HG03175 (cell line): ENCODE data around the gene ABCB8.
"Not testable (repeated sequence)": the region's sequence is repeated elsewhere in the genome, so short reads cannot be mapped to it uniquely, and the experiment has no call there.

Experiments used
- ATAC-seq: cut with Tn5 transposase; IDR thresholded peaks from one replicate; pipeline ENCODE4 v1.9.1; 2021; ENCODE audit warnings: mild to moderate bottlenecking, moderate library complexity; ENCODE audit not compliant: unreplicated experiment

Gene ABCB8

GRCh38 chr7:150997817-150998216 lies 30.4 kb upstream of the ABCB8 start:
- no peak for ATAC-seq

- no peak for ATAC-seq
Measured at GRCh38 chr7:150998341-150998740, 29.9 kb upstream of the ABCB8 start.

- ATAC-seq = no peak
Measured at GRCh38 chr7:150999001-150999400, 29.2 kb upstream of the ABCB8 start.

GRCh38 chr7:150999497-151000230 lies 28.6 kb upstream of the ABCB8 start:
- no peak for ATAC-seq

- no peak for ATAC-seq
Measured at GRCh38 chr7:151000897-151001495, 27.3 kb upstream of the ABCB8 start.

GRCh38 chr7:151001546-151001945 lies 26.7 kb upstream of the ABCB8 start:
- ATAC-seq = no peak

GRCh38 chr7:151003572-151003971 lies 24.7 kb upstream of the ABCB8 start:
- ATAC-seq = no peak

- ATAC-seq = no peak
Measured at GRCh38 chr7:151005566-151005965, 22.7 kb upstream of the ABCB8 start.

GRCh38 chr7:151006590-151007300 lies 21.5 kb upstream of the ABCB8 start:
- no peak for ATAC-seq

- ATAC-seq = no peak
Measured at GRCh38 chr7:151007469-151007898, 20.8 kb upstream of the ABCB8 start.

GRCh38 chr7:151008143-151008510 lies 20.1 kb upstream of the ABCB8 start:
- ATAC-seq = no peak

- no peak for ATAC-seq
Measured at GRCh38 chr7:151008511-151009323, 19.5 kb upstream of the ABCB8 start.

GRCh38 chr7:151009327-151010036 lies 18.8 kb upstream of the ABCB8 start:
- ATAC-seq = no peak

- ATAC-seq = no peak
Measured at GRCh38 chr7:151010037-151010306, 18.3 kb upstream of the ABCB8 start.

- no peak for ATAC-seq
Measured at GRCh38 chr7:151010307-151011096, 17.7 kb upstream of the ABCB8 start.

GRCh38 chr7:151011097-151011409 lies 17.2 kb upstream of the ABCB8 start:
- ATAC-seq = no peak

GRCh38 chr7:151011616-151012015 lies 16.6 kb upstream of the ABCB8 start:
- ATAC-seq = not testable (repeated sequence)

GRCh38 chr7:151012031-151012692 lies 16.1 kb upstream of the ABCB8 start:
- no peak for ATAC-seq

- ATAC-seq = no peak
Measured at GRCh38 chr7:151012911-151013347, 15.3 kb upstream of the ABCB8 start.

GRCh38 chr7:151013356-151013732 lies 14.9 kb upstream of the ABCB8 start:
- no peak for ATAC-seq
